Measurements from ENCODE around the gene MTERF4.

DNA sequence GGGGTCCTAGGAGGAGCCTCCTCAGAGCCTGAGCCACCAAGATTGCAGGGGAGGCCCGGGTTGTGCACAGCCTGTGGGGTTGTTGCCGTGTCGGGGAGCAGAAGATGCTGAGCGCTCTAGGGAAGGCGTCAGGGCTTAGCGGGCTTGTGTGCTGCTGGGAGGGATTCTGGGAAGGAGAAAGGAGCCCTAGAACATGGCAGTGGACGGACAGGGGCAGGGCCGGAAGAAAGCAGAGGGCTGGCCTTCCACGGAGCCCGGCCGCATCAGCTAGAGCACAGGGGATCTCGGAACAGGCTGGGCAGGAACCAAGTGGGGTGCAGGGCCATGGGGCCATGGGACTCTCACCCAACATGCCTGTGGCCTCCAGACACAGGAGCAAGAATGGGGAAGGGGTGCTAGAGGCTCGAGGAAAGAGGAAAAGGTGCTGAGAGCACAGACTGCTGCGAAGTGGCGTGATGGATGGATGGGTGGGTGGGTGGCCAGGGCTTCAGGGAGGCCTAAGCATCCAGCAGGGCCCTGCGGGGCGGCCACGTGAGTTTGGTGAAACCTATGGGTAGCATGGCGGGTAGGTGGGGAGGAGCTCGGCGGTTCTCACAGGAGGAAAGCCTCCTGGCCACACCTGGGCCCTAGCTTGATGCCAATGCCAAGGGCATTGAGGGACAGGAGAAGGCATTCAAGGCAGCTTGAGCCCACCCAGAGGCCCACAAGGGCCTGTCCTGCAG, 35.8 kb downstream of the MTERF4 start:
- TF ChIP-seq GATA2 (IDR thresholded peaks at IDR 0.05; ENCODE audit: low read depth, low read length) = no peak
- TF ChIP-seq GATA3 (IDR thresholded peaks at IDR 0.05; ENCODE audit: low read depth, low read length) = no peak
